CD4-positive, alpha-beta T cell (primary cell): ENCODE measurements around the gene AOAH. TPM values are rescaled to one million over a fixed set of nuclear protein-coding genes. Genes with fewer than 3 reads are reported as not detected.

ENCODE experiments used
- ATAC-seq: fragments of 200-7000 bp; cut with Tn5 transposase; one replicate; pipeline ENCODE4 v1.10.0; 2022; ENCODE audit warnings: mild to moderate bottlenecking; ENCODE audit not compliant: poor library complexity
- CTCF ChIA-PET: fragments of 350-600 bp; sonication (Branson Sonifier 250); formaldehyde crosslinking; loops from one replicate; lab custom pipeline; 2021; ENCODE audit warnings: antibody characterized with exemption, inconsistent platforms; lab: Charles Lee
- POLR2A ChIA-PET: fragments of 350-600 bp; sonication (Branson Sonifier 250); formaldehyde crosslinking; loops from one replicate; lab custom pipeline; 2021; ENCODE audit warnings: antibody characterized with exemption, inconsistent platforms; lab: Charles Lee
- DNase-seq, 14 experiments: peaks; one replicate each; pipeline ENCODE4 v3.0.0-alpha.2; 2013 to 2020; ENCODE audit warnings: mixed read lengths in 2 of 14
- H3K27ac ChIP-seq, 2 donors: one replicate each; pipeline versions ENCODE4 v1.5.1 to v1.7.0; 2013; ENCODE audit warnings: low read length in 2 of 2, low read depth in 1 of 2, mild to moderate bottlenecking in 1 of 2
- H3K27me3 ChIP-seq, 2 experiments: 1 replicate in 1 of 2; 2 replicates in 1 of 2; pipeline versions ENCODE4 v1.6.1 to v1.7.0; 2013; ENCODE audit warnings: low read length in 2 of 2, control low read depth in 1 of 2, mild to moderate bottlenecking in 1 of 2, moderate library complexity in 1 of 2; ENCODE audit not compliant: insufficient read depth in 2 of 2, control insufficient read depth in 1 of 2
- H3K36me3 ChIP-seq: one replicate; pipeline ENCODE4 v1.6.1; 2013; ENCODE audit warnings: low read length, control low read depth; ENCODE audit not compliant: insufficient read depth
- H3K4me1 ChIP-seq: one replicate; pipeline ENCODE4 v1.6.1; 2013; ENCODE audit warnings: low read length, control low read depth; ENCODE audit not compliant: insufficient read depth
- H3K4me3 ChIP-seq: one replicate; pipeline ENCODE4 v1.5.1; 2013; ENCODE audit warnings: mild to moderate bottlenecking, low read length, moderate library complexity
- H3K9me3 ChIP-seq, 2 experiments: 1 replicate in 1 of 2; 2 replicates in 1 of 2; pipeline versions ENCODE4 v1.6.1 to v1.7.0; 2013; ENCODE audit warnings: low read length in 2 of 2, mild to moderate bottlenecking in 2 of 2, control low read depth in 1 of 2, moderate library complexity in 1 of 2; ENCODE audit not compliant: control insufficient read depth in 1 of 2, insufficient read depth in 1 of 2
- H3K27ac Mint-ChIP-seq: one replicate; pipeline ENCODE4 v1.8.0; 2020; ENCODE audit warnings: mixed read lengths
- H3K27me3 Mint-ChIP-seq: one replicate; pipeline ENCODE4 v1.8.0; 2021; ENCODE audit warnings: mixed read lengths
- H3K36me3 Mint-ChIP-seq: one replicate; pipeline ENCODE4 v1.8.0; 2021; ENCODE audit warnings: low read depth, mixed read lengths
- H3K4me1 Mint-ChIP-seq: one replicate; pipeline ENCODE4 v1.8.0; 2021; ENCODE audit warnings: low read depth, mixed read lengths
- H3K4me3 Mint-ChIP-seq: one replicate; pipeline ENCODE4 v1.8.0; 2020; ENCODE audit warnings: mild to moderate bottlenecking, mixed read lengths
- H3K9me3 Mint-ChIP-seq: one replicate; pipeline ENCODE4 v1.8.0; 2020; ENCODE audit warnings: mixed read lengths
- intact Hi-C, 2 experiments: fragments of 100-400 bp; cut with DNase I in 1 of 2; cut with micrococcal nuclease in 1 of 2; formaldehyde crosslinking; loops; one replicate each; pipeline versions ENCODE4 v1.15.1 to v1.9.0; 2023 to 2025; cut with DNase I, micrococcal nuclease
- total RNA-seq, 174 experiments: library from RNA in 2 of 174; stranded (reverse) in 2 of 174; gene quantifications; one replicate each; pipeline ENCODE4 v1.2.3 and lab custom pipeline; 2021 to 2026
- TF ChIP-seq, protein P1 (sequence below): fragments of 200-600 bp; IDR thresholded peaks from one replicate; pipeline ENCODE4 v1.8.0; 2022; ENCODE audit warnings: antibody characterized with exemption, mild to moderate bottlenecking

The AOAH gene
- total RNA-seq, 2 experiments from 2014 or later, result 27.5 to 30.3 TPM

DNA sequence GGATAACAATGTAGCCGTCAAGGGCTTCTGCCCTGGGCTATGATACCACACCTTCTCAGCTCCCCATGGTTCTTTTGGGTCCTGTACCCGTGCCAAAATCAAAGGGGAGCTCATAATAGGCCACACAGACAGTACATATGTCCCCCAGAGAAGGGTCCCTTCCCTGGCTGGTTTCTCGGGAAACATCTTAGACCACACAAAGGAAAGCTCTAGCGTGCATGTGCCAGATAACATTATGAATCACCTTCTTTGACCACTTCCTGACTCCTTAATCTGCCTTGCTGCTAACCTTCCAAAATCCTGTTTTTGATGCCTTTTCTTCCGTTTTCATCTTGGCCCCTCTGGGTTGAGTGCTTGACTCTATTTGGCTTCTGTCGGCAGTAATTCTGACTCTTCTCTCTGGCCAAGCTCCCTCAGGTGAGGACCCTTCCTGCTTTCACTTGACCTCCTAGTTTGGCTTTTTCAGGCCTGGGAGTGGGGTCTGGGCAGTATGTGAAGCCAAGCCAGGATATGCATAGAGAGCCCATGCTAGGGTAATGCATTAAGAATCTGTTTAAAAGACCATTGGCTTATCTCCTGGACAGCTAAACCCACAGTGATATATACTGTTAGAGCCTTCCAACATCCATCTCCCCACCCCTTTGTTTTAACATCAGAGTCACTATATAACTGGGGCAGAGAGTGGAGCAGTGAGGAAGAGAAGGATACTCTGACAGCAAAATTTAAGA lies 249.8 kb downstream of the AOAH start:
- no peaks in the 10 kb centered on the region for H3K27me3 ChIP-seq
- ATAC-seq (no peak), DNase-seq (peak in 1 of 14 experiments; percentile 7)
- Mint-ChIP-seq H3K4me3 (no peak overlapping the region), H3K27ac (no peak overlapping the region), H3K4me1 (no peaks in the 10 kb centered on the region), H3K27me3 (no peaks in the 10 kb centered on the region), H3K36me3 (no peaks in the 10 kb centered on the region), H3K9me3 (no peaks in the 10 kb centered on the region)
- H3K36me3 ChIP-seq, result no peaks in the 10 kb centered on the region
- no peak overlapping the region for H3K27ac ChIP-seq
- H3K9me3 ChIP-seq, result no peaks in the 10 kb centered on the region
- CTCF ChIA-PET, result interaction anchor here (1.1 kb wide), 1 partner anchor 75 kb away, joined by 3 read pairs; no protein-coding TSS in a partner anchor
- H3K4me1 ChIP-seq, result peaks cover 8% of the 10 kb centered on the region
- H3K4me3 ChIP-seq, result no peak overlapping the region
- intact Hi-C loops, result no loop called here
- POLR2A ChIA-PET, result no interaction called here
- TF ChIP-seq, protein P1, sequence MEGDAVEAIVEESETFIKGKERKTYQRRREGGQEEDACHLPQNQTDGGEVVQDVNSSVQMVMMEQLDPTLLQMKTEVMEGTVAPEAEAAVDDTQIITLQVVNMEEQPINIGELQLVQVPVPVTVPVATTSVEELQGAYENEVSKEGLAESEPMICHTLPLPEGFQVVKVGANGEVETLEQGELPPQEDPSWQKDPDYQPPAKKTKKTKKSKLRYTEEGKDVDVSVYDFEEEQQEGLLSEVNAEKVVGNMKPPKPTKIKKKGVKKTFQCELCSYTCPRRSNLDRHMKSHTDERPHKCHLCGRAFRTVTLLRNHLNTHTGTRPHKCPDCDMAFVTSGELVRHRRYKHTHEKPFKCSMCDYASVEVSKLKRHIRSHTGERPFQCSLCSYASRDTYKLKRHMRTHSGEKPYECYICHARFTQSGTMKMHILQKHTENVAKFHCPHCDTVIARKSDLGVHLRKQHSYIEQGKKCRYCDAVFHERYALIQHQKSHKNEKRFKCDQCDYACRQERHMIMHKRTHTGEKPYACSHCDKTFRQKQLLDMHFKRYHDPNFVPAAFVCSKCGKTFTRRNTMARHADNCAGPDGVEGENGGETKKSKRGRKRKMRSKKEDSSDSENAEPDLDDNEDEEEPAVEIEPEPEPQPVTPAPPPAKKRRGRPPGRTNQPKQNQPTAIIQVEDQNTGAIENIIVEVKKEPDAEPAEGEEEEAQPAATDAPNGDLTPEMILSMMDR, result no peak

DNA sequence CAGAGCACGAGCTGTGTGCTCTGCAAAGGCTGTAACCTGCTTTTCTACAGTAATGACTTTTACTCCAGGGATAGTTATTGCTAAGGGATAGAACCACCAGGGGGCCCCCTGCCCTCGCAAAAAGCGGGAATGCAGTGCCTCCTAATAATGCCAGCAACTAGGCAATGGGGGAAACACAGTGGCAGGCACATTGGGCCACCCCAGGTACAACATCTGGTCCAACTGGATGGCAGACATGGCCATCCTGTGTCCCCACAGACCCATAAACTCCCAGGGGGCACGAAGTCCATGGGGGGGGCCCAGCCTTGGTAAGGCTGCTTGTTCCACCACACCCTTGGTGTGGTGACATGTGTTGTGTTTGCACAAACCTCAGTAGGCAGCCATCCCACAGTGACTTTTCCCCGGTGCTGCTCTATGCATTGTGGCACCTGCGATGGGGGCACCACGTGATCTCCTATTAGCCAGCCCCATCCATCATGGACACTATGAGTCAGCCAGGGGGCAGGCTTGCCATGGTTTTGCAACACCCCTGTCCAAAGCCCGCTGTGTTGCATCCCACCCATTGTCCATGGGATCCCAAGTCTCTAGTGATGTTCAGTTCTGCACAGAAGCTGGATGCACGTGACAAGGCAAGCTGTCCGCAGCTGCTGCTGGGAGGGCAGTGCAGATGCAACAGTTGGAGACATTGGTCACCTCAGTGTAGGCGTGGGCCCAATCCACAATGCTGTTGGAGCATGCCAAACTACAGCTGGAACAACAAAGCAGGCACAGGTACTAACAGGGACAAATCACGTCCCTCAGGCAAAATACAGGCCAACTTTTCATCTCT lies 250.6 kb downstream of the AOAH start:
- Mint-ChIP-seq H3K9me3 (no peaks in the 10 kb centered on the region), H3K4me1 (no peaks in the 10 kb centered on the region), H3K36me3 (no peaks in the 10 kb centered on the region), H3K27me3 (no peaks in the 10 kb centered on the region), H3K27ac (no peak overlapping the region), H3K4me3 (no peak overlapping the region)
- ChIA-PET POLR2A (no interaction called here), CTCF (no interaction called here)
- DNase-seq (peak in 3 of 14 experiments; percentile 15 to 26 (median 23)), ATAC-seq (no peak)
- H3K36me3 ChIP-seq, result no peaks in the 10 kb centered on the region
- H3K4me1 ChIP-seq, result peaks cover 8% of the 10 kb centered on the region
- no peak overlapping the region for H3K4me3 ChIP-seq
- H3K27me3 ChIP-seq, result no peaks in the 10 kb centered on the region
- H3K27ac ChIP-seq, result no peak overlapping the region
- intact Hi-C loops, result no loop called here
- H3K9me3 ChIP-seq, result no peaks in the 10 kb centered on the region
- TF ChIP-seq, protein P1, result no peak

GRCh38 chr7:36472141-36472729 lies 252.1 kb downstream of the AOAH start:
- no peak for ATAC-seq
- POLR2A ChIA-PET, result no interaction called here
- Histone ChIP-seq H3K36me3 (no peaks in the 10 kb centered on the region), H3K9me3 (no peaks in the 10 kb centered on the region), H3K27ac (no peak overlapping the region), H3K4me1 (peaks cover 8% of the 10 kb centered on the region), H3K4me3 (no peak overlapping the region), H3K27me3 (no peaks in the 10 kb centered on the region)
- no peak for DNase-seq
- Mint-ChIP-seq H3K9me3 (no peaks in the 10 kb centered on the region), H3K27ac (no peak overlapping the region), H3K36me3 (no peaks in the 10 kb centered on the region), H3K4me1 (no peaks in the 10 kb centered on the region), H3K4me3 (no peak overlapping the region), H3K27me3 (no peaks in the 10 kb centered on the region)
- CTCF ChIA-PET, result no interaction called here
- TF ChIP-seq, protein P1, result no peak
- intact Hi-C loops, result no loop called here
